ENCODE measurements around the gene ECHS1.

GRCh38 chr10:133393401-133394063 is 20.4 kb upstream of the ECHS1 start:
- TF ChIP-seq BRCA1 (IDR thresholded peaks at IDR 0.05; ENCODE audit: low read depth, low read length) (no peak), JUND (IDR thresholded peaks at IDR 0.05; ENCODE audit: low read depth, low read length) (no peak), SRF (IDR thresholded peaks at IDR 0.05; ENCODE audit: low read depth in 2 of 2, low read length in 2 of 2) (no peak), CBX5 (IDR thresholded peaks at IDR 0.05; ENCODE audit: low read depth) (no peak), POLR2A (IDR thresholded peaks at IDR 0.05; ENCODE audit: low read depth, low read length) (no peak), MAX (IDR thresholded peaks at IDR 0.05; ENCODE audit: low read depth, low read length) (no peak), SMC3 (IDR thresholded peaks at IDR 0.05; ENCODE audit: borderline replicate concordance, low read length) (no peak), KAT2A (conservative IDR thresholded peaks at IDR 0.05; ENCODE audit: control insufficient read depth, low read depth, low read length) (no peak), RFX5 (IDR thresholded peaks at IDR 0.05; ENCODE audit: low read depth, low read length) (no peak), TAF1 (IDR thresholded peaks at IDR 0.05; ENCODE audit: borderline replicate concordance, low read depth, low read length) (no peak), TBL1XR1 (IDR thresholded peaks at IDR 0.05; ENCODE audit: low read depth, low read length) (no peak)
- TF ChIP-seq, protein P1, sequence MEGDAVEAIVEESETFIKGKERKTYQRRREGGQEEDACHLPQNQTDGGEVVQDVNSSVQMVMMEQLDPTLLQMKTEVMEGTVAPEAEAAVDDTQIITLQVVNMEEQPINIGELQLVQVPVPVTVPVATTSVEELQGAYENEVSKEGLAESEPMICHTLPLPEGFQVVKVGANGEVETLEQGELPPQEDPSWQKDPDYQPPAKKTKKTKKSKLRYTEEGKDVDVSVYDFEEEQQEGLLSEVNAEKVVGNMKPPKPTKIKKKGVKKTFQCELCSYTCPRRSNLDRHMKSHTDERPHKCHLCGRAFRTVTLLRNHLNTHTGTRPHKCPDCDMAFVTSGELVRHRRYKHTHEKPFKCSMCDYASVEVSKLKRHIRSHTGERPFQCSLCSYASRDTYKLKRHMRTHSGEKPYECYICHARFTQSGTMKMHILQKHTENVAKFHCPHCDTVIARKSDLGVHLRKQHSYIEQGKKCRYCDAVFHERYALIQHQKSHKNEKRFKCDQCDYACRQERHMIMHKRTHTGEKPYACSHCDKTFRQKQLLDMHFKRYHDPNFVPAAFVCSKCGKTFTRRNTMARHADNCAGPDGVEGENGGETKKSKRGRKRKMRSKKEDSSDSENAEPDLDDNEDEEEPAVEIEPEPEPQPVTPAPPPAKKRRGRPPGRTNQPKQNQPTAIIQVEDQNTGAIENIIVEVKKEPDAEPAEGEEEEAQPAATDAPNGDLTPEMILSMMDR (IDR thresholded peaks at IDR 0.05 in 2 of 3, conservative IDR thresholded peaks at IDR 0.05 in 1 of 3; ENCODE audit: control insufficient read depth in 2 of 3, extremely low read depth in 1 of 3, insufficient read depth in 1 of 3, low read depth in 3 of 3, low read length in 3 of 3): no peak

Measured in GM12878 (cell line).